Endothelial cell (in vitro differentiated cells): ENCODE measurements around the gene GMNN. TPM values are rescaled to one million over a fixed set of nuclear protein-coding genes. Genes with fewer than 3 reads are reported as not detected.
"Not testable (repeated sequence)": the region's sequence is repeated elsewhere in the genome, so short reads cannot be mapped to it uniquely, and the experiment has no call there.

Experiments
- DNase-seq: peaks from one replicate; pipeline ENCODE4 v3.0.0; 2021; ENCODE audit warnings: low spot score
- H3K27ac Mint-ChIP-seq: one replicate; pipeline ENCODE4 v1.8.0; 2021; ENCODE audit warnings: mixed read lengths, inconsistent platforms; ENCODE audit not compliant: unreplicated experiment
- H3K27me3 Mint-ChIP-seq: one replicate; pipeline ENCODE4 v1.8.0; 2021; ENCODE audit warnings: mild to moderate bottlenecking, moderate library complexity, mixed read lengths, inconsistent platforms; ENCODE audit not compliant: unreplicated experiment
- H3K36me3 Mint-ChIP-seq: one replicate; pipeline ENCODE4 v1.8.0; 2021; ENCODE audit warnings: mild to moderate bottlenecking, low read depth, mixed read lengths, inconsistent platforms; ENCODE audit not compliant: unreplicated experiment
- H3K4me1 Mint-ChIP-seq: one replicate; pipeline ENCODE4 v1.8.0; 2021; ENCODE audit warnings: mild to moderate bottlenecking, mixed read lengths, inconsistent platforms; ENCODE audit not compliant: unreplicated experiment
- H3K4me3 Mint-ChIP-seq: one replicate; pipeline ENCODE4 v1.8.0; 2021; ENCODE audit warnings: mild to moderate bottlenecking, mixed read lengths, inconsistent platforms; ENCODE audit not compliant: unreplicated experiment
- H3K9me3 Mint-ChIP-seq: one replicate; pipeline ENCODE4 v1.8.0; 2021; ENCODE audit warnings: mixed read lengths, inconsistent platforms; ENCODE audit not compliant: unreplicated experiment
- total RNA-seq: library from RNA; stranded (reverse); fragmentation: NEBNext Ultra II Directional; extraction: Animal tissue kit (Norgen Biotek cat#: 25700); gene quantifications from one replicate; pipeline ENCODE4 v1.2.1, GENCODE V29; 2021; ENCODE audit not compliant: unreplicated experiment
- TF ChIP-seq, protein P1 (sequence below): fragments of 200-600 bp; sonication (generic); IDR thresholded peaks from one replicate; pipeline ENCODE4 v1.5.0; 2021; ENCODE audit warnings: antibody characterized with exemption; ENCODE audit not compliant: unreplicated experiment

The GMNN gene
- total RNA-seq, 1 donor from 2014 or later: 24.7 TPM

DNA sequence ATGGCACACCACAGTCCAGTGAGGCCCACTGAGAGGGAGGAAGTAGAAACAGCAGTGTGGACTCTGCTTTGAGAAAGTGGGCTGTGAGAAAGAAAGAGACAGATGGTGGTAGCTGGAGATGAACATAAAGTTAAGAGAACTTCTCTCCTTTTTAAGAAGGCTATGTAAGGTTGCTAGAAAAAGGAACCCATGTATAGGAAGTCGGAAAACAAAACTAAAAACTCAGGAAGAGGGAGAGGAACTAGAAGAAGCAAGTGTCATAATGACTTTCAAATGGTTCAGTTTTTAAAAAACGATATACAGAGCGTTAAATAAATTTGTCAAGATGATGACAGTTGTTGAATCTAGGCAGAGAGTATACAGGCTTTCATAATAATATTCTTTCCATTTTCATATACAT is 25.4 kb upstream of the GMNN start:
- Mint-ChIP-seq H3K27ac (no peak overlapping the region), H3K4me3 (no peak overlapping the region), H3K4me1 (no peaks in the 10 kb centered on the region), H3K27me3 (no peaks in the 10 kb centered on the region), H3K9me3 (no peaks in the 10 kb centered on the region), H3K36me3 (no peaks in the 10 kb centered on the region)
- TF ChIP-seq, protein P1, sequence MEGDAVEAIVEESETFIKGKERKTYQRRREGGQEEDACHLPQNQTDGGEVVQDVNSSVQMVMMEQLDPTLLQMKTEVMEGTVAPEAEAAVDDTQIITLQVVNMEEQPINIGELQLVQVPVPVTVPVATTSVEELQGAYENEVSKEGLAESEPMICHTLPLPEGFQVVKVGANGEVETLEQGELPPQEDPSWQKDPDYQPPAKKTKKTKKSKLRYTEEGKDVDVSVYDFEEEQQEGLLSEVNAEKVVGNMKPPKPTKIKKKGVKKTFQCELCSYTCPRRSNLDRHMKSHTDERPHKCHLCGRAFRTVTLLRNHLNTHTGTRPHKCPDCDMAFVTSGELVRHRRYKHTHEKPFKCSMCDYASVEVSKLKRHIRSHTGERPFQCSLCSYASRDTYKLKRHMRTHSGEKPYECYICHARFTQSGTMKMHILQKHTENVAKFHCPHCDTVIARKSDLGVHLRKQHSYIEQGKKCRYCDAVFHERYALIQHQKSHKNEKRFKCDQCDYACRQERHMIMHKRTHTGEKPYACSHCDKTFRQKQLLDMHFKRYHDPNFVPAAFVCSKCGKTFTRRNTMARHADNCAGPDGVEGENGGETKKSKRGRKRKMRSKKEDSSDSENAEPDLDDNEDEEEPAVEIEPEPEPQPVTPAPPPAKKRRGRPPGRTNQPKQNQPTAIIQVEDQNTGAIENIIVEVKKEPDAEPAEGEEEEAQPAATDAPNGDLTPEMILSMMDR: no peak
- DNase-seq: no peak

DNA sequence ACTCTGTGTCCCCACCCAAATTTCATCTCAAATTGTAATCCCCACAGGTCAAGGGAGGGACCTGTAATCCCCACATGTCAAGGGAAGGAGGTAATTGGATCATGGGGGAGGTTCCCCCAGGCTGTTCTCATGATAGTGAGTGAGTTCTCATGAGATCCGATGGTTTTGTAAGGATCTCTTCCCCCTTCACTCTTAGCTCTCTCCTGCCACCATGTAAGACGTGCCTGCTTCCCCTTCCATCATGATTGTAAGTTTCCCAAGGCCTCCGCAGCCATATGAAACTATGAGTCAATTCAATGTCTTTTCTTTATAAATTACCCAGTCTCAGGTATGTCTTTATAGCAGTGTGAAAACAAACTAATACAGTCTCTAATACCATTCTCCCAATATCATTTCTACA is 23.9 kb upstream of the GMNN start:
- H3K36me3 Mint-ChIP-seq, DNase-seq, H3K4me3 Mint-ChIP-seq, H3K9me3 Mint-ChIP-seq, H3K27ac Mint-ChIP-seq, H3K4me1 Mint-ChIP-seq, H3K27me3 Mint-ChIP-seq: not testable (repeated sequence)

DNA sequence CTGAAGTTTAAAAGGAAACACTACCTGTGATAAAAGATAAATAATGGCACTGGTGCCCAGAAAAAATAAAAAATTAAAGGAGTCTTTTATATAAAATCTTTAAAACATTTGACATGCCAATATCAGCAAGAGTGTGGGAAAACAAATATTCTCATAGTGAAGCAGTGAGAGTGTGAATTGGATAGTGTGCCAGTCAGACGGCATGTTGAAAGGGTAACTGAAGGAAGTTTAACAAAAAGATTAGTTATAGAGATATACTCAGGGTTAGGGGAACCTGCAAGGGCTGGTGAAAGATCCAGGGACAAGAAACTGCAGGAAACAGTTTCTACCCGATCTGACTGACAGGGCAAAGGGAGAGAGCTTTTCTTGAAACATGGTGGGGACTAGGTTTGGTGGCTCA is 22.2 kb upstream of the GMNN start:
- H3K36me3 Mint-ChIP-seq: no peaks in the 10 kb centered on the region
- TF ChIP-seq, protein P1: no peak

DNA sequence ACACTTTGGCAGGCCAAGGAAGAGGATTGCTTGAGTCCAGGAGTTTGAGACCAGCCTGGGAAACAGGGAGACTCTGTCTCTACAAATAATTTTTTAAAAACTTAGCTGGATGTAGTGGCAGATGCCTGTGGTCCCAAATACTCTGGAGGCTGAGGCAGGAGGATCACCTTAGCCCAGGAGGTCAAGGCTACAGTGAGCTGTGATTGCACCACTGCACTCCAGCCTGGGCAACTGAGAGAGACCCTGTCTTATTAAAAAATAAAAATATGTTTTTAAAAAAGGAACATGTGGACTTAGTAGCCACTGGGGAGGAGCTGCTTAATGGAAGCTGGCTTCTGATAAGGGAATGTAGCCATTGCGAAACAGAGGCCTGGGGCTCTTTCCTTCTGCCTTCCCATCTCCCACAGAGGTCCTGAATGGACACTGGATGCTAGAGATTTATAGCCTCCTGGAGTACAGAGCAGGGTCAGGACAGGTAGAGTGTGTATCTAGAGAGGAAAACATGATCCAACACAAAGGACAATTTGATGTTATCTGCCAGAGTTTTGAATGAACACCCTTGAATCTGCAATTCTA is 21.7 kb upstream of the GMNN start:
- H3K4me1 Mint-ChIP-seq: no peaks in the 10 kb centered on the region
- no peaks in the 10 kb centered on the region for H3K36me3 Mint-ChIP-seq
- TF ChIP-seq, protein P1: no peak
- no peak for DNase-seq
- H3K9me3 Mint-ChIP-seq: no peaks in the 10 kb centered on the region
- no peaks in the 10 kb centered on the region for H3K27me3 Mint-ChIP-seq
- H3K4me3 Mint-ChIP-seq: no peak overlapping the region
- H3K27ac Mint-ChIP-seq: no peak overlapping the region

More for the DNA sequence above, 22.2 kb upstream of the GMNN start:
- H3K4me1 Mint-ChIP-seq: no peaks in the 10 kb centered on the region
- H3K27me3 Mint-ChIP-seq: no peaks in the 10 kb centered on the region
- H3K9me3 Mint-ChIP-seq: no peaks in the 10 kb centered on the region
- no peak overlapping the region for H3K27ac Mint-ChIP-seq
- H3K4me3 Mint-ChIP-seq: no peak overlapping the region
- DNase-seq: no peak

DNA sequence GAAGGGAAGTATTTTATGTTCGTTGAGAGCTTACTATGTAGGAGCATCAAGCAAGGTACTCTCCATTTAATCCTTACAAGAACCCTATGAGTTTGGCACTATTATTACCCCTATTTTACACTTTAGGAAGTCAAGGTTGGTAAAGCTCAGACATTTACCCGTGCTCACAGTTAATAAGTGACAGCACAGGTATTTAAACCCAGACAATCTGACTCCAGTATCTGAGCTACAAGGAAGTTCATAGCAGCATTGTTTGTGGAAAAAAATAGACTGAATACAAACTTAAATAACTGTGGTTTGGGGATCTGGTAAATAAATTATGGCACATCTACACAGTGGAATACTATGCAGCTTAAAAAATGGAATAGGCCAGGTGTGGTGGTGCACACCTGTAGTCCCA is 21.2 kb upstream of the GMNN start:
- Mint-ChIP-seq H3K4me1 (no peaks in the 10 kb centered on the region), H3K27me3 (no peaks in the 10 kb centered on the region), H3K9me3 (no peaks in the 10 kb centered on the region), H3K27ac (no peak overlapping the region), H3K4me3 (no peak overlapping the region), H3K36me3 (no peaks in the 10 kb centered on the region)
- no peak for DNase-seq
- TF ChIP-seq, protein P1: no peak

DNA sequence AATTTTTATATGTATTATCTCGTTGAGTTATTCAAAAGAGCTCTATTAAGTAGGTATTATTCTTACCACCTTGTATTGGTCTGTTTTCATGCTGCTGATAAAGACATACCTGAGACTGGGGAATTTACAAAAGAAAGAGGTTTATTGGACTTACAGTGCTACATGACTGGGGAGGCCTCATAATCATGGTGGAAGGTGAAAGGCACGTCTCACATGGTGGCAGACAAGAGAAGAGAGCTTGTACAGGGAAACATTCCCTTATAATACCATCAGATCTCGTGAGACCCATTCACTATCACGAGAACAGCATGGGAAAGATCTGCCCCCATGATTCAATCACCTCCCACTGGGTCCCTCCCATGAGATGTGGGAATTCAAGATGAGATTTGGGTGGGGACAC is 20.4 kb upstream of the GMNN start:
- DNase-seq, H3K27ac Mint-ChIP-seq, H3K36me3 Mint-ChIP-seq, H3K9me3 Mint-ChIP-seq, H3K4me1 Mint-ChIP-seq, H3K4me3 Mint-ChIP-seq, H3K27me3 Mint-ChIP-seq: not testable (repeated sequence)
